GM19193 (cell line): ENCODE data around the gene SMYD3.

Experiments
- POLR2A ChIP-seq: IDR thresholded peaks from 4 replicates; pipeline ENCODE4 v1.6.1; 2011; ENCODE audit not compliant: insufficient read depth, insufficient read length; ENCODE audit errors: extremely low read depth

Gene SMYD3

DNA sequence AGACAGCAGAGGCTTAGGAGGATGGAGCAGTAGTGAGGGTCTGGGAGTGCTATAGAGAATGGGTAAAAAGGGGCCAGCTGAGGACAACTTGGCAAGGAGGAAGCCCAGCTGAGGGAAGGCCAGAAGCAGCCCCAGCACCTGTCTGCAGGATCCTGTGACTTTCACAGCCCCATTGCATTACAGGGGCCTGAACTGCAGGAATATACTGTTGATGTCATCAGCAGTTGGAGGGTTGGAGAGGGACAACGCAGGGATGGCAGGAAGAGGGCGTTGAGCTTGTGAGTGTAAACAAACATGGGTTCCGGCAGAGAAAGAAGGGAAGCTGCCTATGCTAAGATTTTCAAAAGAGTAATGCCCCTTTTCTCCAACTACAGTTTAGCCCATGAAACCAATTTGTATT, 628.5 kb downstream of the SMYD3 start:
- no peak for TF ChIP-seq POLR2A

DNA sequence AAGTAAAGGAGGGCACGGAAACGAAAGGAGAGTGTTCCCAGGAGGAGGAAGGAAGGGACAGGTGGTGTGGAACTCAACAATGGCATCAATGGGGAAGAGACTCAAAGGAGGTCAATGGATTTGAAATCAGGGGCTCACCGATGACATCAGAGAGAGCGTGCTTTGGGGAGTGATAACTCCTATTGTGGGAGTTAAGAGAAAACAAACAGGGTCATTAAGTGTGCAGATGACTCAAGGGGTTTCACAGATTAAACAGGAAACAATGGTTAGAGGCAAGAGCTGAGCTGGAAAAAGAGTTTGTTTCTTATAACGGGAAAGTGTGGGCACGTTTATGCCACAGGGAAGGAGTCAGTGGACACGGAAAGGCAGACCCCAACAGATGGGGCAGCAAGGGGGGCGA, 629.1 kb downstream of the SMYD3 start:
- no peak for TF ChIP-seq POLR2A

- no peak for TF ChIP-seq POLR2A
Measured at GRCh38 chr1:245876586-245876985, 630.5 kb downstream of the SMYD3 start.

DNA sequence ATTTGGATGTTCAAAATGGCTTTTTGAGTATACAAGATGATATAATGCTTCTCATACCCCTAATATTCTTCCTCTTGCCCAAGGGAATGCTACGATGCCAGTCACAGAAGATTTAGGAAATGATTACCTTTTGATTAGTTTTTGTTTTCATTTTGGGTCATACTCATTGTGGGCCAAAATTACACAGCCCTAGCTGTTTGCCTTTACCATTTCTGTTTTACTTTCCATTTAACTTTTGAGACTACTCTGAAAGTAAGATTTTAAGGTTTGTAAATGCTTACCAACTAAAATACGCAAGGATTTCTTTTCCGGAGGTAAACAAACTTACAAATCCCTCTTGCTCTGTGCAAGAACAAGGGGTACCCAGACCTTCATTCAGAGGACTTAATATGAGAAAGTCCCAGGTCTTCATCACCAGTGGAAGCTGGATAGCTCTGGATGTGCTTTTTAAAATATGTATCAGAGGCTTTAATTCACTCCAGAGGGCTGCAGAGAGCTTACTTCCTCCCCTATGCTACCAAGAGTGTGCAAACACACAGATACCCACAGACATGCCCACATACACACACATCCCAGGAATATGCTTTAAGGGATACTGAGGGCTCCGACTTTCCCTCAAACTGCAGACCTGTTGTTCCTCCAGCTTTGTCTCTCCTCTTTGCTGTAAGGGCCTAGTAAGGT, 631.4 kb downstream of the SMYD3 start:
- no peak for TF ChIP-seq POLR2A

- TF ChIP-seq POLR2A, result no peak
Measured at GRCh38 chr1:245874942-245875580, 632.0 kb downstream of the SMYD3 start.

GRCh38 chr1:245873883-245874671, 633.0 kb downstream of the SMYD3 start:
- TF ChIP-seq POLR2A, result no peak

- TF ChIP-seq POLR2A, result no peak
Measured at GRCh38 chr1:245873068-245873467, 634.0 kb downstream of the SMYD3 start.

DNA sequence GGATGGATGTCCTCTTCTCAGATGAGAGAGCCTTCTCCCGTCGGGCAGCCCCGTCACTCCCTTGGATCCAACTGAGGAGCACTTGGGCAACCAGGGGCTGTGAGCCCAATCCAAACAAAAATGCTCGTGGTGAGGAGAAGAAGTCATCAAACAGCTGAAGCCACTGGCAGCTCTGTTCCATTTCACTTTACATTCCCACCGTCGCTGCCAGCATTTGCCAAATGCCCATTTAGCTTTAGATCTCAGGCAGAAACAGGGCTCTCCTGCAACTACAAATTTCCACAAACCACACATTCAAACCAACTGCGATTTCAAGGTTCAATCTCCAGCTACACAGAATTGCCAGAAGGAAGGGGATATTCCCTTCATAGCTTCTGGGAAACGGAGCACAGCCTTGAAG, 634.6 kb downstream of the SMYD3 start:
- TF ChIP-seq POLR2A, result no peak

DNA sequence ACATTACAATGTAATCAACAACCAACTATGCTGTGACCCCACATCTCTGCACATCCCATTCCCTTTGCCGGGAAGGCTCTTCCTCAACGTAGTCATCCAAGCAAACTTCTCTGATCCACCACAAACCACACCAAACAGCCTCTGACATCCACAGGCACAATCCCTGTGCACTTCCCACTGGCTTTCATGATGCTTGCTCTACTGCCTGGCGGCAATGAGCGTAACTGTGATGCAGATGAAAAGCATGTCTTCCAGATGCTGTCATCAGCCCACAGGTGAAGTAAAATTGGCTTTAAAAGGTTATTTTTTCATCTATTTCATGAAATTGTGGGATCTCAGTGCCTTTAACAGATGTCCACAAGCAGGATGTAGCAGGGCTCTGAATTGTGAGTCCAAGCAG, 635.2 kb downstream of the SMYD3 start:
- no peak for TF ChIP-seq POLR2A

DNA sequence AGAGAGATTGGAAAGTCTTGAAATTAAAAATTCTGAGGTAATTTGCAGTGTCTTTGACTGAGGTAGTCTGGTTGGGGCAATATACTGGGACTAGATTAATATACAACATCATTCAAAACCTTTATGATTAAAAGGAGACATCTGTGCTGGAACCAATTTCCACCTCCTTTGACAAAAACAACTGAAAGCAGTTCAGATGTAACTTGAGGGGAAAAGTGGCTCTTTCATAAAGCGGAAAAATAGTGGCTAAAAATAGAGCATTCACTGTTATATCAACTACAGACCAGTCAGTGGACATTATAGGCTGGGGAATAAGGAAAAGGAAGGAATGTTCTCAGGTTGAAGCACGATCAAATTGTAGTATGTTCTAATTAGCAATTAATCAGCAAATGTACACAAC, 635.9 kb downstream of the SMYD3 start:
- no peak for TF ChIP-seq POLR2A

- TF ChIP-seq POLR2A, result no peak
Measured at GRCh38 chr1:245870698-245871097, 636.4 kb downstream of the SMYD3 start.

DNA sequence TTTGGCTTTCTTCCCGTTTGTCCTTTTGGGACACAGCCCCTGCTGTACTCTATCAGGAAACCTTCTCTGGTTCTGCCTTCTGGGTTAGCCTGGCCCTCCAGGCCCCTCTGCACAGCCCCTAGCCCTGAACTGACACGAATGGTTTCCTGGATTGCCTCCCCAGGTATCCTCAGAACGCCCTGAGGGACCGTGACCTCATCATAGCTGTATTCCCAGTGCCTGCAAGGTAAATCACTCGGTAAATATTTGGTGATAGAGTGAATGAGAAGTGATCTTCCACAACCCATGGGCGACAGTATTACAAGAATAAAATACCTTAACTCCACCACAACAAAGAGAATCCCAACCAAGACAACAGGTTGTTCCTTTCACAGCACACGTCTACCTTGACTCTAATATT, 637.2 kb downstream of the SMYD3 start:
- TF ChIP-seq POLR2A, result no peak

DNA sequence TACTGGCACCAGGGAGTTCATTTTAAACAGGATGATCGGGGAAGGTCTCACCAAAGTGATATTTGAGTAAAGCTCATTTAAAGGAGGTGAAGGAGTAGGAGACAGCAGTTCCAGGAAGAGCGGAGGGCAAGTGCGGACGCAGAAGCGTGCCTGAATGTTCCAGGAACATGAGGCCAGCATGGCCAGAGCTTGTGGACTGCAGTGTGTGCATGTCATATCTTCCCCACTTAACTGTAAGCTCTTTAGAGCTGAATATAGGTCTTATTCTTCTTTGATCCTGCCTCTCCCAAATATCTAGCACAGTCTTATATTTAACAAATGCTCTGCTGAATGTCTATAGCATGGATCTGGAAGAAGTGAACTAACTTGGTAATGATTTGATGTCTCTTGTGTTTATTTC, 639.3 kb downstream of the SMYD3 start:
- no peak for TF ChIP-seq POLR2A

DNA sequence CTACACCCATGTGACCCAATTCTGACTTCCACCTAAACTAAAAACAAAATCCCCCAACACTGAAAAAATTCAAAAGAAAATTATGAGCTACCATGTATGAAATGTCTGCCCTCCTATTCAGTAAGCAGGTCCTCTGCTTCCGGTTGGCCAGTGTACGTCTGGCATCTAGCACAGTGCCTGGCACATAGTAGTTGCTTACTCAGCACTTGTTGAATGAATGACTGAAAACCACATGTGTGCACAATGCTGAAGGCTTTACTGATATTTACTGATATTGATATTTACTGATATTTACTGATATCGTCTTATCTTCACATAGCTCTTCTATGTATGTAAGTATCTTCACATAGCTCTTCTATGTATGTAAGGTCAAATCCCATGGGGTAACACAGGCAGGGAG, 642.2 kb downstream of the SMYD3 start:
- no peak for TF ChIP-seq POLR2A

GRCh38 chr1:245863566-245864184, 643.4 kb downstream of the SMYD3 start:
- TF ChIP-seq POLR2A, result no peak
